Astrocyte (in vitro differentiated cells and primary cell): ENCODE results near the gene SLC9A9.

Experiments used
- EZH2 ChIP-seq: IDR thresholded peaks from 2 replicates; pipeline ENCODE4 v1.6.1; 2012; ENCODE audit warnings: mild to moderate bottlenecking, low read length, inconsistent platforms; ENCODE audit not compliant: insufficient read depth
- TF ChIP-seq, protein P1 (sequence below): IDR thresholded peaks from 2 replicates; pipeline ENCODE4 v1.5.1; 2011; ENCODE audit warnings: low read depth, mild to moderate bottlenecking, inconsistent platforms, low read length, moderate library complexity; ENCODE audit not compliant: insufficient read depth

DNA sequence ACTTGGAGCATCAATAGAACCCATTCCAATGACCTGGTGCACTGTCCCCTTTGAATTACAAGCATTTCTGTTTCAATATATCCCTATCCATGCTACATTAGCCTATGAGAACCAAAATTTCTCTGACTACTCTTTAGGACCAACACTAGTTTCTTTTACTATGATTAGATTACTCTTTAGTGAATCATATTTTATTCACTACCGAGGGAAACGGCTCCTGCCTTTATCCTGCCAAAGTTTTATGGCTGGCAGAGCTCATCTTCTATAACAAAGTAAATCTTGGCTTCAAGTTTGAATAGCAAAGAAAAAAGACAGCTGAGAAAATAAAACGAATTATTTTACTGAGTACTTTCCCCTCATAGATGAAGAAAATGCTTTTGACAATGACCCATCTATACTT is 120.9 kb downstream of the SLC9A9 start:
- TF ChIP-seq, protein P1, sequence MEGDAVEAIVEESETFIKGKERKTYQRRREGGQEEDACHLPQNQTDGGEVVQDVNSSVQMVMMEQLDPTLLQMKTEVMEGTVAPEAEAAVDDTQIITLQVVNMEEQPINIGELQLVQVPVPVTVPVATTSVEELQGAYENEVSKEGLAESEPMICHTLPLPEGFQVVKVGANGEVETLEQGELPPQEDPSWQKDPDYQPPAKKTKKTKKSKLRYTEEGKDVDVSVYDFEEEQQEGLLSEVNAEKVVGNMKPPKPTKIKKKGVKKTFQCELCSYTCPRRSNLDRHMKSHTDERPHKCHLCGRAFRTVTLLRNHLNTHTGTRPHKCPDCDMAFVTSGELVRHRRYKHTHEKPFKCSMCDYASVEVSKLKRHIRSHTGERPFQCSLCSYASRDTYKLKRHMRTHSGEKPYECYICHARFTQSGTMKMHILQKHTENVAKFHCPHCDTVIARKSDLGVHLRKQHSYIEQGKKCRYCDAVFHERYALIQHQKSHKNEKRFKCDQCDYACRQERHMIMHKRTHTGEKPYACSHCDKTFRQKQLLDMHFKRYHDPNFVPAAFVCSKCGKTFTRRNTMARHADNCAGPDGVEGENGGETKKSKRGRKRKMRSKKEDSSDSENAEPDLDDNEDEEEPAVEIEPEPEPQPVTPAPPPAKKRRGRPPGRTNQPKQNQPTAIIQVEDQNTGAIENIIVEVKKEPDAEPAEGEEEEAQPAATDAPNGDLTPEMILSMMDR = no peak
- no peak for TF ChIP-seq EZH2
